ENCODE measurements around the gene CAMLG.

The CAMLG gene

DNA sequence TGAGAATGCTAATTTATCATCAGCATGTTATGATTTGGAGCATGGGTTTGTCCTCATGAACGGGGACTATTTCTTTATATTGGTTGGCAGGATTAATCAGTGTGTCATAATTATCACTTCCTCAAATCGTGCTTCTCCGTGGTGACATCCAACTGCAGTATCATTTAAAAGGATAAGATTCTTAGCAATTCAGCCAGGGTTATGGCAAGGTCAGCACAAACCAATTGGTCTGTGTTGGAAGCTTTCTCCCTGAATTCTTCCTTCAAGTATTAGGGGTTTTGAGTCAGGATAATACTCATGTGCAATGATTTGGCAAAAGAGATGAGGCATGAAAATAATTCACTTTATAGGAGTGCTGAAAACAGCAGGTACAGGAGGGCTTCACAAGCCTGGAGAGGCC is 5.5 kb upstream of the CAMLG start:
- H3K27ac ChIP-seq, result no peak overlapping the region
- TF ChIP-seq ZFX (IDR thresholded peaks at IDR 0.05; ENCODE audit: borderline replicate concordance) (no peak), CTCF (IDR thresholded peaks at IDR 0.05) (no peak)

DNA sequence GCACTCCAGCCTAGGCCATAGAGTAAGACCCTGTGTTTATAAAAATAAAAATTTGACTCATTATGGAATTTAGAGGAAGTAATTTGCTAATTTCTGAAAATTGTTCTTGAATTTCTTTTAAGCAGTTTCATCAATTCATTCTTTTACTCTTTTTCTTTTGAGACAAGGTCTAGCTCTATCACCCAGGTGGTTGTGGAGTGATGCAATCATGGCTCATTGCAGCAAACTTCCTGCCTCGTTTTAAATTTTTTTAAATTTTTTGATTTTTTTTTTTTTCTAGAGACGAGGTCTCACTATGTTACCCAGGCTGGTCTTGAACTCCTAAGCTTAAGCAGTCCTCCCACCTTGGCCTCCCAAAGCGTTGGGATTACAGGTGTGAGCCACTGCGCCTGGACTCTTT is 3.1 kb upstream of the CAMLG start:
- TF ChIP-seq ZFX (IDR thresholded peaks at IDR 0.05; ENCODE audit: borderline replicate concordance), result no peak
- no peak overlapping the region for H3K27ac ChIP-seq

GRCh38 chr5:134736173-134736812 is 2.1 kb upstream of the CAMLG start:
- no peak overlapping the region for H3K27ac ChIP-seq
- no peak for TF ChIP-seq ZFX (IDR thresholded peaks at IDR 0.05; ENCODE audit: borderline replicate concordance)
- TF ChIP-seq CTCF (IDR thresholded peaks at IDR 0.05), result no peak

GRCh38 chr5:134738963-134739661 is 764 bp downstream of the CAMLG start:
- TF ChIP-seq CTCF (IDR thresholded peaks at IDR 0.05) (peak; percentile 59), ZFX (IDR thresholded peaks at IDR 0.05; ENCODE audit: borderline replicate concordance) (no peak)
- H3K27ac ChIP-seq, result peak overlapping the region; percentile 85

DNA sequence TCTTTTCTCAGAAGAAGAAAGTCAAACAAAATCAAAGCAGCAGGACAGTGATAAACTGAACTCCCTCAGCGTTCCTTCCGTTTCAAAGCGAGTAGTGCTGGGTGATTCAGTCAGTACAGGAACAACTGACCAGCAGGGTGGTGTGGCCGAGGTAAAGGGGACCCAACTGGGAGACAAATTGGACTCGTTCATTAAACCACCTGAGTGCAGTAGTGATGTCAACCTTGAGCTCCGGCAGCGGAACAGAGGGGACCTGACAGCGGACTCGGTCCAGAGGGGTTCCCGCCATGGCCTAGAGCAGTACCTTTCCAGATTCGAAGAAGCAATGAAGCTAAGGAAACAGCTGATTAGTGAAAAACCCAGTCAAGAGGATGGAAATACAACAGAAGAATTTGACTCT is 2.7 kb downstream of the CAMLG start:
- TF ChIP-seq CTCF (IDR thresholded peaks at IDR 0.05) (no peak), ZFX (IDR thresholded peaks at IDR 0.05; ENCODE audit: borderline replicate concordance) (no peak)

DNA sequence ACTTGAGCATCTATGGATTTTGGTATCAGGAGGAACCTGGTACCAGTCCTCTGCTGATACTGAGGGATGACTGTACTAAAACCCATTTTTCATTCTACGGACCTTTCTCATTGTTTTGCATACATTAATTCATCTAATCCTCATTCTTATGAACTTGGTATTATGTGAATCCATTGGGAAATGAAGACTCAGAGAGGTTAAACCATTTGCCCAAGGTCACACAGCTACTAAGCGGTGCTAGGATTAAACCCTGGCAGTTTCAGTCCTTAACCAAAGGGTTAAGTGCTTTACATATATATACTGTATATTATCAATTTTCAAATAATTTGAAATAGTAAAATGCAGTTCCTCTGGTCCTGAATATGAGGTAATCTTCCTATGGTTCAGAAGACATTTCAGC is 3.8 kb downstream of the CAMLG start:
- H3K27ac ChIP-seq, result no peak overlapping the region
- no peak for TF ChIP-seq CTCF (IDR thresholded peaks at IDR 0.05)
- no peak for TF ChIP-seq ZFX (IDR thresholded peaks at IDR 0.05; ENCODE audit: borderline replicate concordance)

More for the DNA sequence above, 2.7 kb downstream of the CAMLG start:
- H3K27ac ChIP-seq, result no peak overlapping the region

GRCh38 chr5:134749415-134749814 is 11.1 kb downstream of the CAMLG start:
- no peak overlapping the region for H3K27ac ChIP-seq

More at GRCh38 chr5:134749415-134749814, 11.1 kb downstream of the CAMLG start:
- TF ChIP-seq ZFX (IDR thresholded peaks at IDR 0.05; ENCODE audit: borderline replicate concordance) (no peak), CTCF (IDR thresholded peaks at IDR 0.05) (no peak)

Measured in 22Rv1 (cell line).